Smooth muscle cell of the brain vasculature (primary cell): ENCODE results near the gene CCNG2.

Source experiments
- DNase-seq: peaks from one replicate; pipeline ENCODE4 v3.0.0-alpha.2; 2012; ENCODE audit warnings: low read depth, low spot score

Gene CCNG2

GRCh38 chr4:77146186-77147078 lies 10.6 kb upstream of the CCNG2 start:
- DNase-seq = no peak

- DNase-seq = no peak
Measured at GRCh38 chr4:77147079-77147782, 9.8 kb upstream of the CCNG2 start.

GRCh38 chr4:77148078-77148477 lies 8.9 kb upstream of the CCNG2 start:
- DNase-seq = no peak

- DNase-seq = no peak
Measured at GRCh38 chr4:77149789-77150188, 7.2 kb upstream of the CCNG2 start.

GRCh38 chr4:77151241-77151640 lies 5.8 kb upstream of the CCNG2 start:
- DNase-seq = no peak

GRCh38 chr4:77152421-77152820 lies 4.6 kb upstream of the CCNG2 start:
- no peak for DNase-seq

- no peak for DNase-seq
Measured at GRCh38 chr4:77153006-77153405, 4.0 kb upstream of the CCNG2 start.

- DNase-seq = no peak
Measured at GRCh38 chr4:77154065-77154464, 2.9 kb upstream of the CCNG2 start.

- DNase-seq = no peak
Measured at GRCh38 chr4:77154761-77155499, 2.1 kb upstream of the CCNG2 start.

GRCh38 chr4:77155631-77156452 lies 1.2 kb upstream of the CCNG2 start:
- no peak for DNase-seq

- DNase-seq = peak; percentile 98
Measured at GRCh38 chr4:77156533-77156911, 485 bp upstream of the CCNG2 start.

- DNase-seq = peak; percentile 74
Measured at GRCh38 chr4:77157859-77158486, 966 bp downstream of the CCNG2 start.

GRCh38 chr4:77158487-77158861 lies 1.5 kb downstream of the CCNG2 start:
- no peak for DNase-seq

- no peak for DNase-seq
Measured at GRCh38 chr4:77159806-77160205, 2.8 kb downstream of the CCNG2 start.

GRCh38 chr4:77163641-77164040 lies 6.6 kb downstream of the CCNG2 start:
- no peak for DNase-seq

GRCh38 chr4:77167173-77167572 lies 10.2 kb downstream of the CCNG2 start:
- DNase-seq = no peak

GRCh38 chr4:77167866-77168265 lies 10.9 kb downstream of the CCNG2 start:
- DNase-seq = no peak

- DNase-seq = no peak
Measured at GRCh38 chr4:77169481-77169880, 12.5 kb downstream of the CCNG2 start.

GRCh38 chr4:77170926-77171325 lies 13.9 kb downstream of the CCNG2 start:
- no peak for DNase-seq

GRCh38 chr4:77172336-77172735 lies 15.3 kb downstream of the CCNG2 start:
- DNase-seq = no peak

GRCh38 chr4:77174426-77174825 lies 17.4 kb downstream of the CCNG2 start:
- DNase-seq = no peak
